Endothelial cell of umbilical vein (primary cell): ENCODE data around the gene CAMSAP3.

Experiments used
- CTCF ChIP-seq, 2 donors: IDR thresholded peaks; 1 replicate in 1 of 2; 2 replicates in 1 of 2; pipeline ENCODE4 v1.5.1; 2011; ENCODE audit warnings: low read length in 2 of 2, mild to moderate bottlenecking in 2 of 2, moderate library complexity in 2 of 2, control low read depth in 1 of 2, inconsistent platforms in 1 of 2, low read depth in 1 of 2; ENCODE audit not compliant: insufficient read depth in 1 of 2; ENCODE audit errors: extremely low read depth in 1 of 2
- EZH2 ChIP-seq: IDR thresholded peaks from 2 replicates; pipeline ENCODE4 v1.6.1; 2012; ENCODE audit warnings: borderline replicate concordance, low read depth, mild to moderate bottlenecking, moderate library complexity, low read length, inconsistent platforms; ENCODE audit not compliant: severe bottlenecking
- JUN ChIP-seq: IDR thresholded peaks from 2 replicates; pipeline ENCODE4 v1.6.1; 2011; ENCODE audit warnings: borderline replicate concordance, low read depth; ENCODE audit not compliant: insufficient read length, insufficient read depth
- MAX ChIP-seq: IDR thresholded peaks from 2 replicates; pipeline ENCODE4 v1.6.1; 2011; ENCODE audit not compliant: insufficient read depth, insufficient read length
- MYC ChIP-seq: IDR thresholded peaks from one replicate; pipeline ENCODE4 v1.6.1; 2011; ENCODE audit warnings: mild to moderate bottlenecking, low read depth, low read length
- POLR2A ChIP-seq: IDR thresholded peaks from 2 replicates; pipeline ENCODE4 v1.6.1; 2012; ENCODE audit warnings: low read depth, mild to moderate bottlenecking, control low read depth, low read length
- POLR2AphosphoS5 ChIP-seq: IDR thresholded peaks from 2 replicates; pipeline ENCODE4 v1.6.1; 2012; ENCODE audit warnings: low read depth, mild to moderate bottlenecking, control low read depth, low read length, moderate library complexity; ENCODE audit not compliant: insufficient read depth

- TF ChIP-seq MYC (no peak), CTCF (IDR thresholded peaks at IDR 0.05; ENCODE audit: extremely low read depth in 1 of 2, insufficient read depth in 1 of 2, low read depth in 1 of 2, low read length in 2 of 2) (no peak), MAX (no peak), POLR2A (no peak), EZH2 (no peak), POLR2AphosphoS5 (no peak), JUN (no peak)
These were observed 20.1 kb upstream of the CAMSAP3 start for GRCh38 chr19:7575434-7576040.
